NB4 (cell line): ENCODE results near the gene PRAME.

Experiments
- CTCF ChIP-seq: IDR thresholded peaks from one replicate; pipeline ENCODE4 v1.5.1; 2012; ENCODE audit warnings: low read depth, low read length
- POLR2A ChIP-seq: IDR thresholded peaks from 2 replicates; pipeline ENCODE4 v1.6.1; 2011; ENCODE audit warnings: mild to moderate bottlenecking; ENCODE audit not compliant: insufficient read length; ENCODE audit errors: extremely low read depth
- TF ChIP-seq, protein P1 (sequence below): IDR thresholded peaks from 2 replicates; pipeline ENCODE4 v1.6.1; 2011; ENCODE audit warnings: low read depth, low read length

DNA sequence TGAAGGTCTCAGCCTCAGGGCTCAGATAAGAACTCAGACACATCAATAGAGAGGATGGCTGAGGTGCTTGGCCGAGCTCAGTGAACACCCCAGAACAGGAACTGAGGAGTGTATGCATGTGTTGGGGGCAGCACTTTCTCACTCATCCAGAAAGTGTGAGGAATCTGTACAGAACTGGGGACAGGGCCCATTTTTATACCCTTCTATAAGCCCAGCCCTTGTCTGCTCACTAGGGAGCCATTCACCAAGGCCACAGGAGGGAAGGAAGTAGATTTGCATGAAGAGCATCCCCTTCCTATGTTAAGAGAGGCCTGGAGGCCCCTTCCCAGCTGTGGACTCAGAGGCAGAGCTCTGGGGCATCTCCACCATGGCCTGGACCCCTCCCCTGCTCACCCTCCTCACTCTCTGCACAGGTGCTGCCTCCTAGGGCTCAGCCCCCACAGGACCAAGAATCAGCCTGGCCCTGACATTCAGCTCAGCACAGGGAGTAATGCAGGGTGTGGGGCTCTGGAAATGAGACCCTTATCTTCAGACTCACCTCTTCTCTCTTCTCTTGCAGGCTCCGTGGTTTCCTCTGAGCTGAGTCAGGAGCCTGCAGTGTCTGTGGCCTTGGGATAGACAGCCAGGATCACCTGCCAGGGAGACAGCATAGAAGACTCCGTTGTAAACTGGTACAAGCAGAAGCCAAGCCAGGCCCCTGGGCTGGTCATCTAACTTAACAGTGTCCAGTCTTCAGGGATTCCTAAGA is 45.4 kb upstream of the PRAME start:
- no peak for TF ChIP-seq CTCF
- TF ChIP-seq, protein P1, sequence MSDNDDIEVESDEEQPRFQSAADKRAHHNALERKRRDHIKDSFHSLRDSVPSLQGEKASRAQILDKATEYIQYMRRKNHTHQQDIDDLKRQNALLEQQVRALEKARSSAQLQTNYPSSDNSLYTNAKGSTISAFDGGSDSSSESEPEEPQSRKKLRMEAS = no peak
- TF ChIP-seq POLR2A = no peak
